Measurements from ENCODE around the gene C1QTNF1. TPM values are rescaled to one million over a fixed set of nuclear protein-coding genes. Genes with fewer than 3 reads are reported as not detected.

Gene C1QTNF1
- total RNA-seq, 2 donors from 2014 or later, result 10.4 to 12.1 TPM

DNA sequence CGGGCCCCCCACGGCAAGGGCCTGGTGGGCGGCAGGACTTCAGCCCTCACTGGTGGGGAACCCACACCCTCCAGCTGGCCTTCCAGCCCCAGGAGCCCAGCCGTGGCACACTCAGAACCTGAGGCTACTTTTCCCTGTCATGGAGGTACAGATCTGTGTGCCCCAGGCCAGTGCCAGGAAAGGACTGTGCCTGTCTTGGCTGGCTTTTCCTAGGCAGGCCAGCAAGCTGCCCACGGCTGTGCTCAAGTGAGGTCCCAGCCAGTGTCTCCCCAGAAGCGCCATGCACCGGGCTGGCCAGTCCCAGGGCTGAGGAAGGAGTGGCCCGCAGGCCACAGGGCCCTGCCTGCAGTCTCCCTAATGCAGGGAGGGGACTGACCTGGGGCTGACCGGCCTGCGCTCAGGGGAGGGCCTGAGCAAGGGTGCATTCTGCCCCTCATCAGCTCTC is 67.3 kb downstream of the C1QTNF1 start:
- intact Hi-C loops (cut with DNase I), result no loop called here
- Histone ChIP-seq H3K27ac (no peak overlapping the region), H3K9ac (ENCODE audit: low read depth in 2 of 2, low read length in 2 of 2) (no peak overlapping the region), H3K4me1 (no peaks in the 10 kb centered on the region), H3K36me3 (no peaks in the 10 kb centered on the region), H3K4me3 (no peak overlapping the region), H3K27me3 (peaks cover 4% of the 10 kb centered on the region), H3K9me3 (no peaks in the 10 kb centered on the region)
- no peak for DNase-seq
- TF ChIP-seq, protein P1, sequence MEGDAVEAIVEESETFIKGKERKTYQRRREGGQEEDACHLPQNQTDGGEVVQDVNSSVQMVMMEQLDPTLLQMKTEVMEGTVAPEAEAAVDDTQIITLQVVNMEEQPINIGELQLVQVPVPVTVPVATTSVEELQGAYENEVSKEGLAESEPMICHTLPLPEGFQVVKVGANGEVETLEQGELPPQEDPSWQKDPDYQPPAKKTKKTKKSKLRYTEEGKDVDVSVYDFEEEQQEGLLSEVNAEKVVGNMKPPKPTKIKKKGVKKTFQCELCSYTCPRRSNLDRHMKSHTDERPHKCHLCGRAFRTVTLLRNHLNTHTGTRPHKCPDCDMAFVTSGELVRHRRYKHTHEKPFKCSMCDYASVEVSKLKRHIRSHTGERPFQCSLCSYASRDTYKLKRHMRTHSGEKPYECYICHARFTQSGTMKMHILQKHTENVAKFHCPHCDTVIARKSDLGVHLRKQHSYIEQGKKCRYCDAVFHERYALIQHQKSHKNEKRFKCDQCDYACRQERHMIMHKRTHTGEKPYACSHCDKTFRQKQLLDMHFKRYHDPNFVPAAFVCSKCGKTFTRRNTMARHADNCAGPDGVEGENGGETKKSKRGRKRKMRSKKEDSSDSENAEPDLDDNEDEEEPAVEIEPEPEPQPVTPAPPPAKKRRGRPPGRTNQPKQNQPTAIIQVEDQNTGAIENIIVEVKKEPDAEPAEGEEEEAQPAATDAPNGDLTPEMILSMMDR (IDR thresholded peaks at IDR 0.05), result no peak

DNA sequence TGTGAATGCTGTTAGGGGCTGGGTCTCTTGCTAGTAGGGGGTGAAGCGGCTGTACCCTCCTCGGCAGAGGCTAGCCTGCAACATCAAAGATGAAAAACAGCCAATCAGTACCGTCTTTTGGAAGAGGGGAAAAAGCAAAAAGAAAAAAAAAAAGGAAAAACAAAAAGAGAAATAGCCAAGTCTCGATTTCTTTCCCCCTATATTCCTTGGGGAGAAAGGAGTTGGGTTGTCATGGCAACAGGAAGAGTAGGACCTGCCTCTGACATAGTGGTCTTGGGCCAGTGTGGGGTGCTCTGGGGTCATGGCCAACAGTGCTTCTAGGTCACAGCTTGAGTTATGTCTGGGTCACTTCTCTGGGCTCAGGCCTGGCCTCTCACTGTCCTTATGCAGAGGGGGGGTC is 68.6 kb downstream of the C1QTNF1 start:
- intact Hi-C loops (cut with DNase I), result no loop called here
- peaks cover 14% of the 10 kb centered on the region for H3K27me3 ChIP-seq

DNA sequence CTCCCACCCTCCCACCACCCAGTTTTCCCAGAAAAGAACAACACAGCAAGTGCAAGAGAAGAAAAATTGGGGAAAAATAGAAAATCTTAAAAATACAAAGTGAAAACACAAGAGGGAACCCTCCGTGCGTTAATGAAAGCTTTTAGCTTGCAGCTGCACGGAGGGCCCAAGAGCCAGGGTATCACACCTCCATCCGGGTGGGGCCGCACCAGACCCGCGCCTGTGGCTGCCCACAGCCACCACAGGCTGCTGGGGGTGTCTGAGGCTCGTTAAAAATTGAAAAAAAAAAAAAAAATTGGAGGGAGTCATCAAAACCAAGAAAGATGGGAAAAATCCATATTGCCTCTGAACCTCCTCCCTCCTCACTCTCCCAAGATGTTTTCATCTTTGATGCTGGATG is 69.3 kb downstream of the C1QTNF1 start:
- peaks cover 21% of the 10 kb centered on the region for H3K27me3 ChIP-seq

More for the DNA sequence above, 68.6 kb downstream of the C1QTNF1 start:
- no peak overlapping the region for H3K9ac ChIP-seq (ENCODE audit: low read depth in 2 of 2, low read length in 2 of 2)
- H3K27ac ChIP-seq, result no peak overlapping the region
- H3K36me3 ChIP-seq, result no peaks in the 10 kb centered on the region
- no peaks in the 10 kb centered on the region for H3K9me3 ChIP-seq
- no peaks in the 10 kb centered on the region for H3K4me1 ChIP-seq
- no peak overlapping the region for H3K4me3 ChIP-seq
- DNase-seq, result no peak
- TF ChIP-seq, protein P1 (IDR thresholded peaks at IDR 0.05), result no peak

DNA sequence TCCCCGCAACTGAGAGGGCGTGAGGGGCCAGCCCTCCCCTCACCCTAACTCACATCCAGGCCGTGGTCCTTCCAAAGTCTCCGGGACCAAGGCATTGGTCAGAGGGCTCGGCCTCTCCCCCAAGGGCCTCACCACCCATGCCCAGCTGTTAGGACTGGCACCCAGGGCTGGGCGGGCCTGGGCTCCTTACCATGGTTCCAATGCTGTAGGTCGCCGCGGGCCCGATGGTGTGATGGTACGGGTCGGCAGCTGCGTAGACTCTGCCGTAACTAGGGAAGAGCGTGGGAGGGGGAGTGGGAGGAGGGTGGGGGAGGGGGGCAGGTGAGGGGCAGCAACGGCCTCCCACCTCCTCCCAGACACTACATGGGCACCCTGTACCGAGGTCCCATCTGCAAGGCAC is 70.3 kb downstream of the C1QTNF1 start:
- Histone ChIP-seq H3K4me1 (no peaks in the 10 kb centered on the region), H3K9ac (ENCODE audit: low read depth in 2 of 2, low read length in 2 of 2) (no peak overlapping the region), H3K27ac (no peak overlapping the region), H3K27me3 (peaks cover 26% of the 10 kb centered on the region), H3K4me3 (no peak overlapping the region), H3K36me3 (no peaks in the 10 kb centered on the region), H3K9me3 (no peaks in the 10 kb centered on the region)
- DNase-seq, result no peak
- intact Hi-C loops (cut with DNase I), result no loop called here
- TF ChIP-seq, protein P1 (IDR thresholded peaks at IDR 0.05), result no peak

More for the DNA sequence above, 69.3 kb downstream of the C1QTNF1 start:
- H3K36me3 ChIP-seq, result no peaks in the 10 kb centered on the region
- no peak for DNase-seq
- no peak overlapping the region for H3K27ac ChIP-seq
- H3K9ac ChIP-seq (ENCODE audit: low read depth in 2 of 2, low read length in 2 of 2), result no peak overlapping the region
- H3K4me1 ChIP-seq, result no peaks in the 10 kb centered on the region
- H3K4me3 ChIP-seq, result no peak overlapping the region
- H3K9me3 ChIP-seq, result no peaks in the 10 kb centered on the region
- intact Hi-C loops (cut with DNase I), result no loop called here
- TF ChIP-seq, protein P1 (IDR thresholded peaks at IDR 0.05), result no peak

DNA sequence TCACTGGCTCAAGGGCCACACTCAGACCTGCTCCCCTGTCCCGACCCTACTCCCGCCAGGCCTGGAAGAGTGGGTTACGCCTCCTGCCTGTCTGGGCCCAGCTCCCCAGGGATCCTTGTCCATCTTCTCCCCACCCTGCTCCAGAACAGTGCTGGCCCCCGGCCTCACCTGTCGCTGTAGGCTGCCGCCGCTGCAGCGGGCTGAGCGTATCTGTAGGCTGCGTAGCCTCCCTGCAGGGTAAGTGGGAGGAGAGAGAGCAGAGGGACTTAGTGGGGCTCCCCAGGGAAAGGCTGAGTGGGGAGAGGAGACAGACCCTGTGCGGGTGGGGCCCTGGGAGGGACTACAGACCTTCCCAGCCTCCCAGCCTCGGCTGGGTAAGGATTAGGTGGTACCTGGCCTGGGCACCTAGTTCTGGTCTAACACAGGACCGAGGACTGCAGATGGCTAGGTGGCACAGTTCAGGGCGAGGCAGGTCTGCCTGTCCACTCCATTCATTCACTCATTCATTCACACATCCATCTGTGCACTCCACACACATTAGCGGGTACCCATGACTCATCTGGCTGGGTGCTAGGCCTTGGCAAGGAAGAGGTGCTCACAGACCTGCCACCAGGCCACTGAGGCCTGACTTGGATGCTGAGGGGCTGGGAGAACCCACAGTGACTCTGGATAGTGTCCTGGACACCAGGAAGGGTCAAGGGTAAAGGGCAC is 71.5 kb downstream of the C1QTNF1 start:
- Histone ChIP-seq H3K36me3 (no peaks in the 10 kb centered on the region), H3K9ac (ENCODE audit: low read depth in 2 of 2, low read length in 2 of 2) (no peak overlapping the region), H3K9me3 (no peaks in the 10 kb centered on the region), H3K27me3 (peaks cover 26% of the 10 kb centered on the region), H3K4me1 (no peaks in the 10 kb centered on the region), H3K4me3 (no peak overlapping the region), H3K27ac (no peak overlapping the region)
- DNase-seq, result no peak
- TF ChIP-seq, protein P1 (IDR thresholded peaks at IDR 0.05), result no peak
- intact Hi-C loops (cut with DNase I), result no loop called here
